ENCODE measurements around the gene COX11. TPM values are rescaled to one million over a fixed set of nuclear protein-coding genes. Genes with fewer than 3 reads are reported as not detected.

COX11 gene
- 45.4 and 79.6 TPM in 2 replicates for total RNA-seq (2014; rRNA removed; shearing (Covaris generic); ENCODE audit: low replicate concordance)

- Histone ChIP-seq H3K27me3 (no peaks in the 10 kb centered on the region), H3K36me3 (peaks cover 29% of the 10 kb centered on the region), H3K9me3 (no peaks in the 10 kb centered on the region), H3K4me3 (peak within 1 kb of the TSS; percentile 85)
- peak; percentile 96 for DNase-seq
Measured at GRCh38 chr17:54968262-54968987, at the start of gene COX11, which contains the start of gene STXBP4. COX11 (minus strand) TSS chr17:54968654; CDS start chr17:54968646, 8 bp downstream. STXBP4 (plus strand) TSS chr17:54968765; CDS start chr17:54986220, 17,455 bp downstream.

- DNase-seq: no peak
- Histone ChIP-seq H3K9me3 (no peaks in the 10 kb centered on the region), H3K36me3 (no peaks in the 10 kb centered on the region), H3K27me3 (no peaks in the 10 kb centered on the region), H3K4me3 (no peak overlapping the region)
Measured at GRCh38 chr17:55005520-55005919, 37.1 kb upstream of the COX11 start.

GRCh38 chr17:55004484-55004883, 36.0 kb upstream of the COX11 start:
- Histone ChIP-seq H3K9me3 (no peaks in the 10 kb centered on the region), H3K36me3 (no peaks in the 10 kb centered on the region), H3K4me3 (no peak overlapping the region), H3K27me3 (no peaks in the 10 kb centered on the region)
- DNase-seq: no peak

GRCh38 chr17:55002458-55002857, 34.0 kb upstream of the COX11 start:
- H3K36me3 ChIP-seq: no peaks in the 10 kb centered on the region
- H3K27me3 ChIP-seq: no peaks in the 10 kb centered on the region
- H3K4me3 ChIP-seq: no peak overlapping the region
- no peak for DNase-seq
- no peaks in the 10 kb centered on the region for H3K9me3 ChIP-seq

- Histone ChIP-seq H3K27me3 (no peaks in the 10 kb centered on the region), H3K36me3 (no peaks in the 10 kb centered on the region)
- DNase-seq: no peak
Measured at GRCh38 chr17:54996441-54996840, 28.0 kb upstream of the COX11 start.

GRCh38 chr17:54992797-54993639, 24.6 kb upstream of the COX11 start:
- H3K36me3 ChIP-seq: no peaks in the 10 kb centered on the region
- DNase-seq: no peak

More at GRCh38 chr17:54996441-54996840, 28.0 kb upstream of the COX11 start:
- Histone ChIP-seq H3K4me3 (no peak overlapping the region), H3K9me3 (no peaks in the 10 kb centered on the region)

GRCh38 chr17:54991567-54991966, 23.1 kb upstream of the COX11 start:
- no peaks in the 10 kb centered on the region for H3K27me3 ChIP-seq
- no peaks in the 10 kb centered on the region for H3K9me3 ChIP-seq
- no peak for DNase-seq
- H3K36me3 ChIP-seq: no peaks in the 10 kb centered on the region
- no peak overlapping the region for H3K4me3 ChIP-seq

More at GRCh38 chr17:54992797-54993639, 24.6 kb upstream of the COX11 start:
- no peaks in the 10 kb centered on the region for H3K27me3 ChIP-seq
- H3K4me3 ChIP-seq: no peak overlapping the region
- no peaks in the 10 kb centered on the region for H3K9me3 ChIP-seq

- Histone ChIP-seq H3K27me3 (no peaks in the 10 kb centered on the region), H3K36me3 (no peaks in the 10 kb centered on the region), H3K4me3 (no peak overlapping the region), H3K9me3 (no peaks in the 10 kb centered on the region)
- no peak for DNase-seq
Measured at GRCh38 chr17:54990118-54990517, 21.7 kb upstream of the COX11 start.

GRCh38 chr17:54985476-54985875, 17.0 kb upstream of the COX11 start:
- no peak overlapping the region for H3K4me3 ChIP-seq
- no peaks in the 10 kb centered on the region for H3K27me3 ChIP-seq
- H3K36me3 ChIP-seq: no peaks in the 10 kb centered on the region
- no peak for DNase-seq
- 0 out of 2 replicates have a peak, but pooled peaks cover 3% of the 10 kb centered on the region for H3K9me3 ChIP-seq

- Histone ChIP-seq H3K36me3 (no peaks in the 10 kb centered on the region), H3K27me3 (no peaks in the 10 kb centered on the region), H3K9me3 (peaks cover 14% of the 10 kb centered on the region; the same call in 1 of the 2 replicates), H3K4me3 (no peak overlapping the region)
- DNase-seq: no peak
Measured at GRCh38 chr17:54983260-54983659, 14.8 kb upstream of the COX11 start.

GRCh38 chr17:54982399-54982798, 13.9 kb upstream of the COX11 start:
- no peaks in the 10 kb centered on the region for H3K27me3 ChIP-seq
- no peaks in the 10 kb centered on the region for H3K36me3 ChIP-seq
- no peak for DNase-seq
- peaks cover 14% of the 10 kb centered on the region; the same call in 1 of the 2 replicates for H3K9me3 ChIP-seq
- H3K4me3 ChIP-seq: no peak overlapping the region

- H3K36me3 ChIP-seq: no peaks in the 10 kb centered on the region
Measured at GRCh38 chr17:54980375-54980774, 11.9 kb upstream of the COX11 start.

GRCh38 chr17:54979657-54980056, 11.2 kb upstream of the COX11 start:
- DNase-seq: no peak
- H3K4me3 ChIP-seq: no peak overlapping the region
- H3K27me3 ChIP-seq: no peaks in the 10 kb centered on the region

More at GRCh38 chr17:54980375-54980774, 11.9 kb upstream of the COX11 start:
- peaks cover 14% of the 10 kb centered on the region; the same call in 1 of the 2 replicates for H3K9me3 ChIP-seq
- no peak overlapping the region for H3K4me3 ChIP-seq
- no peaks in the 10 kb centered on the region for H3K27me3 ChIP-seq
- no peak for DNase-seq

GRCh38 chr17:54977744-54978143, 9.3 kb upstream of the COX11 start:
- DNase-seq: no peak
- Histone ChIP-seq H3K9me3 (peaks cover 14% of the 10 kb centered on the region; the same call in 1 of the 2 replicates), H3K4me3 (no peak overlapping the region), H3K27me3 (no peaks in the 10 kb centered on the region), H3K36me3 (no peaks in the 10 kb centered on the region)

More at GRCh38 chr17:54979657-54980056, 11.2 kb upstream of the COX11 start:
- peaks cover 14% of the 10 kb centered on the region; the same call in 1 of the 2 replicates for H3K9me3 ChIP-seq
- H3K36me3 ChIP-seq: no peaks in the 10 kb centered on the region

GRCh38 chr17:54976316-54976715, 7.9 kb upstream of the COX11 start:
- no peak for DNase-seq
- Histone ChIP-seq H3K4me3 (no peak overlapping the region), H3K27me3 (no peaks in the 10 kb centered on the region), H3K36me3 (no peaks in the 10 kb centered on the region), H3K9me3 (peaks cover 11% of the 10 kb centered on the region; the same call in 1 of the 2 replicates)

GRCh38 chr17:54974759-54975158, 6.3 kb upstream of the COX11 start:
- no peak for DNase-seq

More at GRCh38 chr17:54974759-54975158, 6.3 kb upstream of the COX11 start:
- H3K4me3 ChIP-seq: no peak overlapping the region
- no peaks in the 10 kb centered on the region for H3K27me3 ChIP-seq
- peaks cover 5% of the 10 kb centered on the region; the same call in 1 of the 2 replicates for H3K9me3 ChIP-seq
- H3K36me3 ChIP-seq: no peaks in the 10 kb centered on the region

Data from MG63 (cell line).